Measurements from ENCODE around the gene CCDC141.
"Not testable (repeated sequence)": the region's sequence is repeated elsewhere in the genome, so short reads cannot be mapped to it uniquely, and the experiment has no call there.

The CCDC141 gene

GRCh38 chr2:179037807-179038206 is 12.1 kb downstream of the CCDC141 start:
- no peak for DNase-seq

- DNase-seq: no peak
These were observed 13.5 kb downstream of the CCDC141 start for GRCh38 chr2:179036353-179036905.

GRCh38 chr2:179031731-179032408 is 18.1 kb downstream of the CCDC141 start:
- DNase-seq: peak; percentile 47

- no peak for DNase-seq
These were observed 25.5 kb downstream of the CCDC141 start for GRCh38 chr2:179024445-179024844.

- no peak for DNase-seq
These were observed 27.3 kb downstream of the CCDC141 start for GRCh38 chr2:179022685-179023084.

- DNase-seq: no peak
These were observed 28.7 kb downstream of the CCDC141 start for GRCh38 chr2:179021258-179021657.

GRCh38 chr2:179020156-179020750 is 29.7 kb downstream of the CCDC141 start:
- DNase-seq: peak; percentile 66

- DNase-seq: no peak
These were observed 30.7 kb downstream of the CCDC141 start for GRCh38 chr2:179019260-179019659.

- DNase-seq: no peak
These were observed 32.1 kb downstream of the CCDC141 start for GRCh38 chr2:179017773-179018357.

- not testable (repeated sequence) for DNase-seq
These were observed 35.7 kb downstream of the CCDC141 start for GRCh38 chr2:179014189-179014588.

GRCh38 chr2:179005976-179006375 is 44.0 kb downstream of the CCDC141 start:
- no peak for DNase-seq

GRCh38 chr2:178999476-178999875 is 50.5 kb downstream of the CCDC141 start:
- no peak for DNase-seq

- no peak for DNase-seq
These were observed 51.4 kb downstream of the CCDC141 start for GRCh38 chr2:178998539-178998938.

- DNase-seq: no peak
These were observed 52.5 kb downstream of the CCDC141 start for GRCh38 chr2:178997477-178997876.

- DNase-seq: no peak
These were observed 52.9 kb downstream of the CCDC141 start for GRCh38 chr2:178997067-178997466.

- no peak for DNase-seq
These were observed 55.7 kb downstream of the CCDC141 start for GRCh38 chr2:178994264-178994663.

- no peak for DNase-seq
These were observed 56.1 kb downstream of the CCDC141 start for GRCh38 chr2:178993788-178994187.

- not testable (repeated sequence) for DNase-seq
These were observed 57.2 kb downstream of the CCDC141 start for GRCh38 chr2:178992719-178993118.

- peak; percentile 8 for DNase-seq
These were observed 59.2 kb downstream of the CCDC141 start for GRCh38 chr2:178990533-178991241.

GRCh38 chr2:178989424-178989823 is 60.5 kb downstream of the CCDC141 start:
- not testable (repeated sequence) for DNase-seq

- DNase-seq: not testable (repeated sequence)
These were observed 67.3 kb downstream of the CCDC141 start for GRCh38 chr2:178982652-178983051.

GRCh38 chr2:178980815-178981214 is 69.1 kb downstream of the CCDC141 start:
- no peak for DNase-seq

GRCh38 chr2:178978667-178979066 is 71.3 kb downstream of the CCDC141 start:
- no peak for DNase-seq
